Ascending aorta (tissue), 2 donors: Measurements from ENCODE around the gene CLCN5. TPM values are rescaled to one million over a fixed set of nuclear protein-coding genes. Genes with fewer than 3 reads are reported as not detected.

ENCODE experiments used
- DNase-seq, 2 donors: peaks; one replicate each; pipeline ENCODE4 v3.0.0-alpha.2; 2019; ENCODE audit warnings: low spot score in 2 of 2
- H3K27ac ChIP-seq, 2 donors: fragments of 200-600 bp; sonication (generic); one replicate each; pipeline ENCODE4 v1.5.1; 2016 to 2017; ENCODE audit warnings: mild to moderate bottlenecking in 1 of 2
- H3K27me3 ChIP-seq: fragments of 200-600 bp; sonication (generic); one replicate; pipeline ENCODE4 v1.5.1; 2017
- H3K36me3 ChIP-seq, 2 donors: fragments of 200-600 bp; sonication (generic); one replicate each; pipeline ENCODE4 v1.5.1; 2016
- H3K4me1 ChIP-seq, 2 donors: fragments of 200-600 bp; sonication (generic); one replicate each; pipeline ENCODE4 v1.5.1; 2016 to 2017; ENCODE audit warnings: mild to moderate bottlenecking in 1 of 2
- H3K4me3 ChIP-seq, 2 donors: fragments of 200-600 bp; sonication (generic); one replicate each; pipeline ENCODE4 v1.5.1; 2016 to 2017; ENCODE audit warnings: mild to moderate bottlenecking in 1 of 2
- H3K9me3 ChIP-seq, 2 donors: fragments of 200-600 bp; sonication (generic); one replicate each; pipeline ENCODE4 v1.5.1; 2016
- CTCF ChIP-seq, 3 experiments: fragments of 200-600 bp in 2 of 3; fragments of 450-650 bp in 1 of 3; sonication (generic) in 2 of 3; IDR thresholded peaks; one replicate each; pipeline ENCODE4 v1.5.1; 2016 to 2019; ENCODE audit warnings: antibody characterized with exemption in 3 of 3, mild to moderate bottlenecking in 1 of 3, moderate library complexity in 1 of 3
- intact Hi-C: fragments of 100-400 bp; cut with DNase I; formaldehyde crosslinking; loops from one replicate; pipeline ENCODE4 v1.15.1; 2023
- total RNA-seq: library from RNA; depleted of rRNA; stranded (reverse); fragments of >200 nt; gene quantifications from one replicate; pipeline ENCODE4 v1.1.0, GENCODE V29; 2016

CLCN5 gene
- total RNA-seq, 1 donor from 2014 or later: 2.0 TPM

DNA sequence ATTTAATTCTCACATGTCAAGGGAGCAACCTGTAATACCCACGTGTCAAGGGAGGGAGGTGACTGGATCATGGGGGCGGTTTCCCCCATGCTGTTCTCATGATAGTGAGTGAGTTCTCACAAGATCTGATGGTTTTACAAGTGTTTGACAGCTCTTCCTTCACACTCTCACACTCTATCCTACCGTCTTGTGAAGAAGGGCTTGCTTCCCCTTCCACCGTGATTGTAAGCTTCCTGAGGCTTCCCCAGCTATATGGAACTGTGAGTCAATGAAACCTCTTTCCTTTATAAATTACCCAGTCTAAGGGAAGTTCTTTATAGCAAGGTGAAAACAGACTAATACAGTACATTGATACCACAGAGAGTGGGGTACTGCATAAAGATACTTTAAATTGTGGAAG is 25.4 kb upstream of the CLCN5 start:
- Histone ChIP-seq H3K9me3 (peaks cover 0 to 3% of the 10 kb centered on the region in 2 donors), H3K4me3 (no peak overlapping the region), H3K36me3 (no peaks in the 10 kb centered on the region), H3K4me1 (no peaks in the 10 kb centered on the region), H3K27me3 (no peaks in the 10 kb centered on the region), H3K27ac (no peak overlapping the region)
- no peak for DNase-seq
- intact Hi-C loops: no loop called here
- no peak for TF ChIP-seq CTCF (IDR thresholded peaks at IDR 0.05)

DNA sequence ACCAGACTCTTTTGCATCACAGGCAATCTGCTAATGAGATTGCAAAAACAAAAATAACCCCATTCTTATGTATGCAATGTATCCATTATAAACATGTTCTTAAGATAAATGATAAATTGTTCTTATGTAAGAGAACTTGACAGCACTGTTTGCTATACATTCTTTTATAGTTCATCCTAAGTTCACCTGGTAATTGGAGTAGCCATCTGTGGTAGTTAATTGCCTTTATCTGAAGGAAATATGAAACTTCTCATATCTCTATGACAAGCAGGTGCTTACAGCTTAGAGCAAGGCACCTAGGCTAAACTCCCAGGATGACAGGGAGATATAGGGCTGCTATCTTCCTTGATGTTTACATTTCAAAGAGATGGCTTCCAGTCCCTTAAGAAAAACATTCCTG is 21.3 kb upstream of the CLCN5 start:
- peaks cover 0 to 3% of the 10 kb centered on the region in 2 donors for H3K9me3 ChIP-seq
- intact Hi-C loops: no loop called here
- no peak for DNase-seq
- no peak for TF ChIP-seq CTCF (IDR thresholded peaks at IDR 0.05)
- no peaks in the 10 kb centered on the region for H3K36me3 ChIP-seq
- no peaks in the 10 kb centered on the region for H3K4me1 ChIP-seq
- no peak overlapping the region for H3K27ac ChIP-seq
- H3K4me3 ChIP-seq: no peak overlapping the region
- H3K27me3 ChIP-seq: no peaks in the 10 kb centered on the region

- H3K9me3 ChIP-seq: no peaks in the 10 kb centered on the region
- no peaks in the 10 kb centered on the region for H3K4me1 ChIP-seq
- H3K27ac ChIP-seq: no peak overlapping the region
- no peaks in the 10 kb centered on the region for H3K27me3 ChIP-seq
- no peak for DNase-seq
- intact Hi-C loops: no loop called here
- no peaks in the 10 kb centered on the region for H3K36me3 ChIP-seq
- TF ChIP-seq CTCF (IDR thresholded peaks at IDR 0.05): no peak
- no peak overlapping the region for H3K4me3 ChIP-seq
Observed at GRCh38 chrX:49910344-49910743, 12.1 kb upstream of the CLCN5 start.

GRCh38 chrX:49912086-49912485 is 10.3 kb upstream of the CLCN5 start:
- DNase-seq: no peak
- intact Hi-C loops: no loop called here
- no peaks in the 10 kb centered on the region for H3K4me1 ChIP-seq
- TF ChIP-seq CTCF (IDR thresholded peaks at IDR 0.05): no peak
- no peak overlapping the region for H3K27ac ChIP-seq
- H3K9me3 ChIP-seq: no peaks in the 10 kb centered on the region
- H3K27me3 ChIP-seq: no peaks in the 10 kb centered on the region
- no peaks in the 10 kb centered on the region for H3K36me3 ChIP-seq
- H3K4me3 ChIP-seq: no peak overlapping the region

GRCh38 chrX:49912861-49913260 is 9.5 kb upstream of the CLCN5 start:
- Histone ChIP-seq H3K4me1 (no peaks in the 10 kb centered on the region), H3K36me3 (no peaks in the 10 kb centered on the region), H3K27ac (no peak overlapping the region), H3K27me3 (no peaks in the 10 kb centered on the region), H3K4me3 (no peak overlapping the region), H3K9me3 (no peaks in the 10 kb centered on the region)
- DNase-seq: no peak
- intact Hi-C loops: no loop called here
- TF ChIP-seq CTCF (IDR thresholded peaks at IDR 0.05): no peak
